Breast epithelium (tissue), 4 donors: ENCODE results near the gene NME2. TPM values are rescaled to one million over a fixed set of nuclear protein-coding genes. Genes with fewer than 3 reads are reported as not detected.

ENCODE experiments used
- DNase-seq, 2 donors: peaks; one replicate each; pipeline ENCODE4 v3.0.0-alpha.2; 2019; ENCODE audit warnings: low spot score in 2 of 2
- H3K27ac ChIP-seq, 2 donors: fragments of 200-600 bp; sonication (generic) in 1 of 2; one replicate each; pipeline ENCODE4 v1.5.1; 2016 to 2019; ENCODE audit warnings: mild to moderate bottlenecking in 1 of 2
- H3K27me3 ChIP-seq, 2 donors: fragments of 200-600 bp; sonication (generic) in 1 of 2; one replicate each; pipeline versions ENCODE4 v1.5.1 to v1.6.0; 2017 to 2019; ENCODE audit warnings: control low read depth in 1 of 2, mild to moderate bottlenecking in 1 of 2
- H3K36me3 ChIP-seq: fragments of 200-600 bp; one replicate; pipeline ENCODE4 v1.5.1; 2019
- H3K4me1 ChIP-seq, 2 donors: fragments of 200-600 bp; sonication (generic); one replicate each; pipeline ENCODE4 v1.5.1; 2016 to 2019; ENCODE audit warnings: control low read depth in 1 of 2
- H3K4me3 ChIP-seq, 3 donors: fragments of 200-600 bp; sonication (generic); 1 replicate in 2 of 3; 2 replicates in 1 of 3; pipeline ENCODE4 v1.5.1; 2016 to 2019; ENCODE audit warnings: mild to moderate bottlenecking in 3 of 3, moderate library complexity in 2 of 3
- H3K9me3 ChIP-seq, 2 donors: fragments of 200-600 bp; sonication (generic) in 1 of 2; one replicate each; pipeline ENCODE4 v1.5.1; 2016 to 2019; ENCODE audit warnings: control low read depth in 1 of 2
- CTCF ChIP-seq, 3 donors: fragments of 450-650 bp; IDR thresholded peaks; one replicate each; pipeline ENCODE4 v1.5.1; 2016 to 2017; ENCODE audit warnings: antibody characterized with exemption in 3 of 3, mild to moderate bottlenecking in 3 of 3, moderate library complexity in 3 of 3
- POLR2A ChIP-seq: fragments of 450-650 bp; IDR thresholded peaks from one replicate; pipeline ENCODE4 v1.6.1; 2016; ENCODE audit warnings: antibody characterized with exemption, mild to moderate bottlenecking, moderate library complexity
- POLR2AphosphoS5 ChIP-seq, 3 donors: sonication (generic); formaldehyde crosslinking; IDR thresholded peaks; one replicate each; pipeline ENCODE4 v1.6.1; 2017; ENCODE audit warnings: antibody characterized with exemption in 3 of 3
- intact Hi-C: fragments of 100-400 bp; cut with DNase I; formaldehyde crosslinking; loops from one replicate; pipeline ENCODE4 v1.15.1; 2023; ENCODE audit warnings: low total_unique reads
- total RNA-seq, 3 donors: library from RNA; depleted of rRNA; stranded (reverse); fragments of >200 nt; gene quantifications; one replicate each; pipeline ENCODE4 v1.1.0, GENCODE V29; 2016

NME2 gene
- total RNA-seq, 3 donors from 2014 or later, result 394 to 566 (median 465) TPM

- TF ChIP-seq POLR2AphosphoS5 (IDR thresholded peaks at IDR 0.05) (no peak), CTCF (IDR thresholded peaks at IDR 0.05) (no peak), POLR2A (no peak)
- no peaks in the 10 kb centered on the region for H3K9me3 ChIP-seq
- no peak for DNase-seq
- H3K27ac ChIP-seq, result no peak overlapping the region
- no peak overlapping the region for H3K4me3 ChIP-seq
- no peaks in the 10 kb centered on the region for H3K36me3 ChIP-seq
- no peaks in the 10 kb centered on the region for H3K27me3 ChIP-seq
- H3K4me1 ChIP-seq, result no peaks in the 10 kb centered on the region
- intact Hi-C loops, result no loop called here
Observed at GRCh38 chr17:51144266-51145022, 21.8 kb upstream of the NME2 start.

GRCh38 chr17:51147650-51148049, 18.6 kb upstream of the NME2 start:
- TF ChIP-seq POLR2A, result no peak
- intact Hi-C loops, result no loop called here

GRCh38 chr17:51149163-51149562, 17.0 kb upstream of the NME2 start:
- no peaks in the 10 kb centered on the region for H3K36me3 ChIP-seq
- intact Hi-C loops, result no loop called here
- no peak for DNase-seq
- H3K27me3 ChIP-seq, result no peaks in the 10 kb centered on the region
- H3K4me1 ChIP-seq, result peaks cover 0 to 1% of the 10 kb centered on the region in 2 donors
- TF ChIP-seq CTCF (IDR thresholded peaks at IDR 0.05) (no peak), POLR2AphosphoS5 (IDR thresholded peaks at IDR 0.05) (no peak), POLR2A (no peak)
- H3K4me3 ChIP-seq, result no peak overlapping the region
- H3K9me3 ChIP-seq, result no peaks in the 10 kb centered on the region
- H3K27ac ChIP-seq, result no peak overlapping the region

More at GRCh38 chr17:51147650-51148049, 18.6 kb upstream of the NME2 start:
- no peaks in the 10 kb centered on the region for H3K9me3 ChIP-seq
- no peaks in the 10 kb centered on the region for H3K36me3 ChIP-seq
- H3K4me3 ChIP-seq, result no peak overlapping the region
- H3K27ac ChIP-seq, result no peak overlapping the region
- no peaks in the 10 kb centered on the region for H3K4me1 ChIP-seq
- DNase-seq, result no peak
- H3K27me3 ChIP-seq, result no peaks in the 10 kb centered on the region

- Histone ChIP-seq H3K36me3 (no peaks in the 10 kb centered on the region), H3K4me3 (no peak overlapping the region), H3K27me3 (no peaks in the 10 kb centered on the region), H3K4me1 (peaks cover 0 to 6% of the 10 kb centered on the region in 2 donors), H3K27ac (no peak overlapping the region), H3K9me3 (no peaks in the 10 kb centered on the region)
- no peak for TF ChIP-seq POLR2AphosphoS5 (IDR thresholded peaks at IDR 0.05)
- TF ChIP-seq CTCF (IDR thresholded peaks at IDR 0.05), result no peak
- no peak for TF ChIP-seq POLR2A
- DNase-seq, result no peak
- intact Hi-C loops, result loop anchor here (10.0 kb wide), 1 partner anchor 146 kb away; no protein-coding TSS in a partner anchor
Observed at GRCh38 chr17:51150932-51151331, 15.3 kb upstream of the NME2 start.

- H3K27me3 ChIP-seq, result no peaks in the 10 kb centered on the region
- no peak for TF ChIP-seq CTCF (IDR thresholded peaks at IDR 0.05)
- peaks cover 0 to 6% of the 10 kb centered on the region in 2 donors for H3K4me1 ChIP-seq
- H3K36me3 ChIP-seq, result no peaks in the 10 kb centered on the region
- no peaks in the 10 kb centered on the region for H3K9me3 ChIP-seq
- DNase-seq, result peak in 1 of 2 donors; percentile 19
- intact Hi-C loops, result loop anchor here (10.0 kb wide), 1 partner anchor 148 kb away; no protein-coding TSS in a partner anchor
- H3K27ac ChIP-seq, result peak overlapping the region; percentile 90 to 91
- peak overlapping the region; percentile 71 to 80 (median 79) for H3K4me3 ChIP-seq
Observed at GRCh38 chr17:51152766-51153209, 13.4 kb upstream of the NME2 start.
